HUDEP-2 (cell line): Measurements from ENCODE around the gene DOK7.

ENCODE experiments used
- DNase-seq, 76 experiments: peaks; one replicate each; lab custom pipeline; 2025; ENCODE audit not compliant: unreplicated experiment in 76 of 76; lab: John Stamatoyannopoulos, UW

The DOK7 gene

DNA sequence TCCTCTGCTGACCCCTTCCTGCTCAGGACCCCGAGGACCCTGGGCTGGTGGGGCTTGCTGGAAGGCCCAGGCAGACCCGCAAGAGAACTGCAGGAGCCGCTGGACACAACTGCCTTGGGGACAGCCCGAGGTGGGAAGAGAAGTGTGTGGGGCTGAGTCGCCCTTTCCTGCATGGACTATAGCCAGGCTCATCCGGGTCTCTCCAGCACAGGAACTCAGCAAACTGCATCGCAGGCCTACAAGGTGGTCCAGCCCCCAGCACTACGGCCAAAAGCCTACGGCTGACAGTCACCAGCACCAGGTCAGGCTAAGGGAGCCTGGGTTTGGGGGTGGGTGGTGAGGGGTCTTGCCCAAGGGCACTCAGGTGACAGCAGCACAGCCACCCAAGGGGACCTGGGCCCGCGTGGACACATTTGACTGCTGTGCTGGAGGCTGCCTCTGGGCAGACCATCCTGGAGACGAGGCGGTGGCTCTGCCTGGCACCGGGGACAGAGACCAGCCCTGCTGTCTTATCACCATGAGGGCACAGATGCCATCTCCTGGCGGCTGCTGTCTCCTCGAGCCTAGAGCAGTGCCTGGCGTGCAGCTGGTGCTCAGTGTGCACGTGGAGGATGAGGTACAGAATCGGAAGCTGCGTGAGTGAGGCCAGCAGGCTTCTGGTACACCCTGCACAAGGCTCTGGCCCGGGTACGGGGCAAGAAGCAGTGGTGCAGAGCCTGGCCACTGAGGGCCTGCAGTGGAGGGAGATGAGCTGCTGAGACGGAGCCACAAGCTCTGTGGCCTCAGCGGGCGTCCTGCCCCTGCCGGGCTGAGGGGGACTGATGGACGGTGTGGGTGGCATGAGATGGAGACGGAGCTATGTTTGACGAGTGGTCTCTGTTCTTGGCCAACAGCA lies 54.0 kb downstream of the DOK7 start:
- no peak for DNase-seq

DNA sequence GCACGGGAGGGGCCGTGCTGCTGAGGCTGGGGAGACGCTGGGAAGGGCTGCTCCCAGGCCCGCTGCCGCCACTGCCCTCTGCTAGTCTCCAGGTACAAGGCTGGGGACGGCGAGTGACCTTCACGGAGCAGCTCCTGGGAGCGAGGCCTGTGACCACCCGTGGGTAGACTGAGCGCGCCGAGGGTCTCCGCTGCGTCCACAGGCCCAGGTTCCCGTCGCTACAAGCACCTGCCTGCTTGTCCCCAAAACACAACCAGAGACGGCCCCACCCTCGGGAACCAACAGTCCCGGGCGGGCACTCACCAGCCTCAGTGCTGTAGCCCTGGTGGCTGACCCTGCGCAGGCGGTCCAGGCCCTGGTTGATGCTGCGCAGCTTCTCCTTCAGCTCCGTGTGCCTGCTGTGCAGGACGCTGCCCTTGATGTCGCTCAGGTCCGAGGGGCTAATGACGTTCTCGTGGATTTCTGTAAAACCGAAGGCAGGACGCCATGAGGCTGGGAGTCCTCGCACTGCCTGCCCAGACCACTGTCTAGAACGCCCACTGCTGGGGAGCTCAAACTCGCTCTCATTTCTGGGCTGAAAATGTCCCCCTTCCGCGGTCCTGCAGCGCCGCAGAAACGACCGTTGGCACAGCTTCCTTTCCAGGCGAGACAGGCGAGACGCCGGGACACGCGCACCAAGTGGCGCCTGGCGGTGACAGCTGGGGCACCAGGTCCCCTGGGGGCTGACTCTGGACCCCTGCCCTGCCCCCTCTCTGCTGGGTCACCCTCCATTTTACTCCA lies 54.8 kb downstream of the DOK7 start:
- DNase-seq = no peak

DNA sequence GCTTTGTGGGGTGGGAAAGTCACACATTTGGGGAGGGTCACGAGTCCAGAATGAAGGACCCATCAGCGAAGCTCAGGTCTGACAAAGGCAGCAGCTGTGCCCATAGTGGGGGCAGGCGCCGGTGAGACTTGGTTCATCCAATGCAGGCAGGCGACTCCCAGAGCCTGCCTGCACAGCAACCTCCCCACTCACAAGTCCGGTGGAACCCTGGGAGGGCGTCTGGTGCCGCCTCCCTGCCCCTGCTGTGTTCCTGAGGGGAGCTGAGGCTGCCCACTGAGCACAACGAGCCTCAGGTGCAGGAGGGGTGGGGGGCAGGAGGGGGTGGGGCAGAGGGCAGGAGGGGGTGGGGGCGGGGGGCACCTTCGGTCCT lies 55.4 kb downstream of the DOK7 start:
- DNase-seq = no peak

DNA sequence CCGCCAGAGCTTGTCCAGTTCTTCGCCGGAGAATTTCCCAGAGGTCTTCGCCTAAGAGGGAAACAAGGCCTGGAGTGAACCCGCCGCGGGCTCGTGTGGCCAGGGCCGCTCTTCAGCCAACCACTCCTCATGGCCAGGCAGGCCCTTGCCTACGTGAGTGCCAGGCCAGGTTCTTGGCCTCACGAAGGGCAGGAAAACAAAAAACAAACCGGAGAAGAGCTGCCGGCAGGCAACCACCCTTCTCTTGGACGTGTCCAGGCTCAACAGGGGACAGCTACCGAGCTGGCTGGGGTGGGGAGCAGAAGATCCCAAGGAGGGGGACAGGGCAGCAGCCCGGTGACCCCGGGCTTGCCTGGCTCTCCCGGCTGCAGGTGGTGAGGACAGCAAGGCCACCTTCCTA lies 55.8 kb downstream of the DOK7 start:
- DNase-seq = no peak

DNA sequence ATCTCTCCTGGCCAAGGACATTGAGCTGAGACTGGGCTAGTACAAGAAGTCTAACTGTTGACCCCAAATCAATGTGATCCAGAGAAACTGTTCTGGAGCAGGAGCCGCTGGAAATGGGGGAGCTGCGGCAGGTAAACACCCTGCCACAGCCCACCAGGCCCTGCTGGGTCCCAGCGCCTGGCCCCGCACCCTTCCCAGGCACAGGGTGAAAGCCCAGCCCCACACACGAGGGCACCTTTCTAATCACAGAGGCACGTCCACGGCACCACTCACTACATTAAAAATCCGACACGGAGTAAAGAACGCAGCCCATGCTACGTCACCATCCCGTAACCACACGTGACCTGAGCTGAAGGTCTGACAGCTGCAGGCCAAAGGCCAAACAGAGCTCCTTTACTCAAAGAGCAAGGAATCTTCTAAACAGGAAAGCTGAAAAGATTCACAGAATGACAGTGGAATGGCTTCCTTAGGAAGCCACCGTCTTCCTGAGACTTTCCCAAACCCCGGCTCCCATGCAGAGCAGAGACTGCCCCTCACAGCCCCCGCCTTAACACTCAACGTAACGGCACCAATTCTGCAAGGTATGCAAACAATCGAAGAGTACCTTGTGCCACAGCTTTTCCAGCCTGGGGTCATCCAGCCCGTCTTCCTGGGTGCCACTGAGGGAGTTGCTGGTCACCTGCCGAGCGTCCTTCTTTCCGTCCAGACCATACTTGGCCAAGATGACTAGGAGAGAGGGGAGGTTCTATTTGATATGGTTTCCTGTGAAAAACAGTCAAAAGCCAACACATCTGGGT lies 56.6 kb downstream of the DOK7 start:
- no peak for DNase-seq

DNA sequence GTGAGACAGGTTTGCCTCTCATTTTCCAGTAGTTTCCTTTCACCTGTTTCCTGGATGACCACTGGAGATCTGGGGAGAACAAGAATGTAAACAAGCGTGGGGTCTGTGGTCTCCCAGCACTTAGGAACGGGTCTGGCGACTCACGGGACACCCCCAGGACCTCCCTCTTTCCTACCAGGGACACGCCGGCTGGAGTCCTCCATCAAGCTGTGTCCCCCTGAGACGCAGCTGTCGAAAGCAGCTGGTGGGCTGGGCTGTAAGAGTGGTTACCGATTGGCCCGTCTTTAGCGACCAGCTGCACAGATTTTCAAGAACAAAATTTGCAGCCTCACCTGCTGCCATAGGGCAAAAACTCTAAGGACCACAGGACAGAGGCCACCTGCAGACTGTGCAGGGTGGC lies 57.2 kb downstream of the DOK7 start:
- DNase-seq = no peak

DNA sequence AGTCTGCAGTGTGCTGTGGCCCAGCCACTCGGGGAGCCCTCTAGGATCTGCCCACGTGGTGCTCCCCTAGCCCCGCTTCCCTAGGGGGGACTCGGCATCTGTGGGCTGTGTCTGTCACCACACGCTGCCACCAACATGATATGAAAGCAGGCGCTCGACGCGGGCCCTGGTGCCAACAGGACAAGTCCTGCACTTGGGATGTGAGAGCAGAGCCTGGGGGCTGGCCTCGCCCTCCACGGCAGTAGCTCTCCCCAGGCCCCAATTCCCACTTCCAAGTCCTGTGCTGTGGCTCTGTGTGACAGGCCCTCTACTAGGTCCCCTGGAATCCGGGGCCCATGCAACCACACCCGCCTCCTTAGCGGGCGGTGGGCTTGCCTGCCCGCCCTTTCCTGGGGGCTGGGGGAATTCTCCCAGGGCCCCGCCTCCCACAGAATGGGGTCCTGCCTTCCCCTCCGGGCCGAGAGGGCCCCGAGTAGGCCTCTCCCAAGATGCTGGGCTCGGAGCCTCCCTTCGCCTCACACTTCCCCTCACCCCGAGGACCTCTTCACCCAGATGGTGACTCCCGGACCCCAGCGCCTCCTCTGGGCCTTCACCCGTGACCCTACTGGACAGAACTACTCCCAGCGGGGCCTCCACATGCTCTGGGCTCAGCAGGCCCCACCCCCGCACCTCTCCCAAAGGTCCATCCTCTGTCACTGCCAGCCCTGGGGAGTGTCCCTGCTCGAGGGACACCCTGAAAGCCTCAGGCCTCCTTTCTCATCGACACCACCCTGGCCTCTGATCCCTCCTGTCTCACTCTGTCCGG lies 57.9 kb downstream of the DOK7 start:
- DNase-seq = no peak

DNA sequence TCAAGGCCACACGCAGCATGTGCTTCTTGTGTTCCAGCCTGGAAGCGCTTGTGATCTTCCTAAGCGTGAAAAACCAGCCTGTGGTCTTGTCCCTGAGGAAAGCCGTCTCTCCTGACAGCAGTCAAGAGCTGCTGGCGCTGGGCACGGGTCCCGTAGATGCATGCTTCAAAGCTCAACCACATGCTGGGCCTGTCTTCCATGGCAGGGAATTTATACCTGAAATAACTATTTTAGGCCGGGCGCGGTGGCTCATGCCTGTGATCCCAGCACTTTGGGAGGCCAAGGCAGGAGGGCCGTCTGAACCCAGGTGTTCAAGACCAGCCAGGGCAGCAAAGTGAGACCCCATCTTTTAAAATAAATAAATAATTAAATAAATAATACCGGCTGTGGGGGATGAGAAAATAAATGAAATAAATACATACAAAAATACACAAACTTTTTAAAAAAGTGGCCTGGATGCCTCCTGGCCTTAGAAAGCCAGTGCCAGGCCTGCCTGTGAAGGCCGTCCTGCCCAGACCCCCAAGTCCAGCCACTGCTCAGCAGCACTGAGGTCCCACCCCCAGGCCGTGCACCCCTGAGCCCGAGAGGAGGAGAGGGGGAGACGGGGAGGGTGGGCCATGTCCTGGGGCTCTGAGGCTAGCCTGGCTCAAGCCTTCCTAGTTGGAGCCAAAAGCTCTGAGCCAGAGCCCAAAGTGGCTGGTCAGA lies 58.7 kb downstream of the DOK7 start:
- no peak for DNase-seq

DNA sequence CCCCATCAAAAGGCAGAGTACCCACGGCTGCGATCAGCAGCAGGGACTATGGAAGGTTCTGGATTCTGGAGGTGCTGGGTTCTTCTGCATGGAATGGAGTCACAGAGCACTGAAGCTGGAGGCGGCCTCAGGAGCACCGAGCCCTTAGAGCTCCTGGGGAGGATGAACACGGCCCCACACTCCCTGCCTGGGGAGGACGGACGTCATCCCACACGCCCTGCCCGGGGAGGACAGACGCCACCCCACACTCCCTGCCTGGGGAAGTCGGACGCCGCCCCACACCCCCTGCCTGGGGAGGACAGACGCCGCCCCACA lies 59.2 kb downstream of the DOK7 start:
- no peak for DNase-seq

DNA sequence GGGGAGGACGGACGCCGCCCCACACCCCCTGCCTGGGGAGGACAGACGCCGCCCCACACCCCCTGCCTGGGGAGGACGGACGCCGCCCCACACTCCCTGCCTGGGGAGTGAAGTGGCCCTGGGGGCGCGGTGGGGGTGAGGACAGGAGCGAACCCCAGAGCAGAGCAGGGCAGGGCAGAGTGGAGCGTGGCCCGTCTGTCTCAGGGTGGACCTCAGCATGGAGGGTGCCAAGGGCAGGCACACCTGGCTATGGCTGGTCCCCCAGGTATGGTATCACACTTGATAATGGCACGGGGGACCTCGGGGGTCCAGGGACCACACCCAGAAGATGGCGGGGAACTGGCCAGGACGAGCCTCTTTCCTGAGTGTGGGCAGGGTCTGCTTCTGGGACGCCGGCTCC lies 59.5 kb downstream of the DOK7 start:
- DNase-seq = no peak

DNA sequence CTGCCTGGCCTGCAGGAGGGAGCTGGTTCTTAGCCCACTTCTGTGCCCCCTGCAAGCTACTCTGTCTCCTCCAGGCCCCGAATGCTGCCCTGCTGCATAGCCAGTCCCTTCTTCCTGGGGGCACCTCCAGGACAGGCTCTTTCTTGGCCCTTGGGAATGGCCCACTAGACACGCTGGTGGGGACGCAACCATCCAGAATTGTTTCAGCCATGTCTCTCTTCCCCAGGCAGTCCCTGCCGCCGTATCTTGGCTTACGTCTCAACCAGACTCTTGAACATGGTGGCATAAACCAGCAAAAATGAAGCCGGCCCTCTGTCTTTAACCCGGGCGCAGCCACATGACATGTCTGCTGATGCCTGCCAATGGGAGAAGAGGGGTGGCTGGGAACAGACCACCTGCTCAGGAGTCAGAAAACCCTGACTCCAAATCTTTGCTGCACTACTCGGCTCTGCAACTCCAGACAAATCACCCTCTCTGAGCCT lies 60.1 kb downstream of the DOK7 start:
- DNase-seq = no peak

DNA sequence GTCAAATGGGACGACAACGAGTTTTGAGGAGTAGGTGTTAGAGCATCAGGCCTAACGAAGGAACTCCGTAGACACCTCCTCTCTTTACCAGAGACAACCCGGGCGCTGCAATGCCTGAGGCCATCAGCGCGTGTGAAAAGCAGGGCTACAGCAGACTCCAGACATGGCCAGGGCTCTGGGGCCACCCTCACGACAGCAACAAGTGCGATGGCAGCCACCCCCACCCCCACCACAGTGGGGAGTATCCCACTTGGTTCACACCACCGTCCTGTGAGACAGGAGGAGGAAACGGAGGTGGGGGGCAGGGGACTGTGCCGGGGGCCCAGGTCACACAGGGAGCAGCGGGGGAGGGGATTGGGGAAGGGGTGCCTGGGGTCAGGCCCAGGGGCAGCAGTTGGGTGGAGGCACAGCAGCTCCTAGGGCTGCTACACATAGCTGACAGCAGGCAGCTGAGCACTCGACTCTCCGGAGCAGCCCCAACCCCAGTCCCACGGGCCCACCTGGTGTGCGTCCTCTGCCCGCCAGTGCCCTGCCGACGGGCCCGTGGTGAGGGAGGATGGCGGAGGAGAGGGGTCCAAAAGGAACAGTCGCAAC lies 60.6 kb downstream of the DOK7 start:
- no peak for DNase-seq

DNA sequence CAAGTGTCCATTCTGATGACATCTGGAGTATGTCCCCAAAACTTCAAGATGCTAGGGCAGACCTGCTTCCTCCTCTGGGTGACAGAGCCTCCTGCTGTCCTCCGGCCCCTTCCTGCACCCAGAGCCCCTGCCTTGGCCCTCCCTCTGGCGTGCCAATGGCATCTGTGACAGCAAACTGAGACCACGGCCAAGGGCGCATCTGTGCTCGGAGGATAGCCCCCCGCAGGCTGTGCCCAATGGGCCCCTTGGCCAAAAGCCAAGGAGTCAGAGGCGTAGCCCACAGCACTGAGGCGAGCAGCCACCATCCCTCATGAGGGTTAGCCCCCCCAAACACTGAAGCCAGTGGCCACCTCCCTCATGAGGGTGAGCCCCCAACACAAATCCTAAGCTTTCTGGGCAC lies 61.2 kb downstream of the DOK7 start:
- no peak for DNase-seq

DNA sequence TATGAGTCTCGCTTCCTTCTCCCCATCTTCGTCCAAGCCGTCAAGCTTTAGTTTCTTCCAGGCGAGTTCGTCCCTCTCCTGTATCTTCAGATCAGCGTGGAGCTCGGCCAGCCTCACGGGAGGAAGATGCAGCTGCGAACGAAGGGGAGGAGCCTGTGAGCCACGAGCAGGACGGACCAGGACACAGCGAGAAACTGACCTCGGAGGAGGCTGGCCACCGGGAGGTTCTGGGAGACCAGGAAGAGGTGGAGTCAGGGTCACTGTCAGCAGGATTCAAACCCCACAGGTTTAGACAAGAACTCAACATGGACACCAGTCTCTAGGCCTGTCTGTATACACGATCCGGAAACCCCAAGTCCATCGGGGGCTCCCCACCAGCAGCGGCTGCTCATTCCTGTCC lies 61.8 kb downstream of the DOK7 start:
- DNase-seq = no peak

DNA sequence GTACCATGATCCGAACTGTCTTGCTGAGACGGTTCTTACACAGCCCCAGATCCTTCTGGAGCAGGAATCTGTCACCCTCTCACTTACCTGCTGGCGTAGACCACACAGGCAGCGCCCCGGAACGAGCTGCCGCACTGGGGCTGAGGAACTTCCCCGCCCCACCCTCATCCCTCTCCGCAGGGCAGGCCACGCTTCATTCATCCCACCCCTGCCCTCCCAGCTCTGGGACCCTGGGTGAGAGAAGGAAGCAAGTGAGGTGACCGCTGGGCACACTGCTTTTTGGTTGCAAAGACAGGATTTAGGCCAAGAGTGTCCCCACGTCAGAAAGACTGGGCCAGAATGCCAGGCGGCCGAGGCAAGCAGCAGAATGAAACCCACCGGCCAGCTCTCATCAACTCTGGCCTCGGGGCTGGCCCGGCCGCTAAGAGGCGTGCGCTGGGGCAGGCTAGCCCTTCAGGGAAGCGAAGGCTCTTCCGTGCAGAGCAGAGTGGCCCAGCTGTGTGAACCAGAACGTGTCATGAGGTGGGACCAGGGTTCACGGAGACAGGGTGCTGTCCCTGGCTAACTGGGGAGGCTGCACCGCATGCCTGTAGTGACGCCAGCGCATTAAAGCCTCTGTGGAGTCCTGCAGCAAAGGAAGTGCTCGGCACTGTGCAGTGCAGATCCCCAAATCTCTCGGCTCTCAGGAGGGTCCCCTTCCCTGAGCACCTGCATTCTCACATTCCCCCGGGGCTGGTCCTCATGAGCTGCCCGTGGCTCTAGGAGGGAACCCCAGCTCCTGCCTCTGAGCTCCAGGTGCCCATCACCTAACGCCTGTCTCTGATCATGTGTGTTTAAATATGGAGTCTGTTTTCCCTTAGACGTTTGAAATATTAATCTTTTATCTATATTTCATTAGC lies 62.7 kb downstream of the DOK7 start:
- no peak for DNase-seq

DNA sequence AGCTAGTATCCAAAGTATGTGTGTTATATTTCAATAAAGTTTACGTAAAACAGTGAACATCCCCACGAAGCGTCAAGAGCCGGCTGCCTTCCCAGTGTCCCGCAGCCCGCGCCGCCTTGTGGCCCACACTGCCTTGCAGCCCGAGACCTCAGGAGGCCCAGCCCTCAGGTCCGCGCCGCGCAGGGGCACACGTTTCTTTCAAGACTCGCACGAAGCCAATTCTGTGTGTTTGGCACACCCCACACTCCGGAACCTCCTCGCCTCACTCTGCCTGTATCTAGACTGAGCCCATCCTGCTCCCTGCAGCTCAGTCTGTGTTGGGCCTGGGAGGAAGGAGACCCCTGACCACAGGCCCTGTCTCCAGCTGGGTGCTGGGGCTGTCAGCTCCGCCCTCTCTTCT lies 63.4 kb downstream of the DOK7 start:
- no peak for DNase-seq

DNA sequence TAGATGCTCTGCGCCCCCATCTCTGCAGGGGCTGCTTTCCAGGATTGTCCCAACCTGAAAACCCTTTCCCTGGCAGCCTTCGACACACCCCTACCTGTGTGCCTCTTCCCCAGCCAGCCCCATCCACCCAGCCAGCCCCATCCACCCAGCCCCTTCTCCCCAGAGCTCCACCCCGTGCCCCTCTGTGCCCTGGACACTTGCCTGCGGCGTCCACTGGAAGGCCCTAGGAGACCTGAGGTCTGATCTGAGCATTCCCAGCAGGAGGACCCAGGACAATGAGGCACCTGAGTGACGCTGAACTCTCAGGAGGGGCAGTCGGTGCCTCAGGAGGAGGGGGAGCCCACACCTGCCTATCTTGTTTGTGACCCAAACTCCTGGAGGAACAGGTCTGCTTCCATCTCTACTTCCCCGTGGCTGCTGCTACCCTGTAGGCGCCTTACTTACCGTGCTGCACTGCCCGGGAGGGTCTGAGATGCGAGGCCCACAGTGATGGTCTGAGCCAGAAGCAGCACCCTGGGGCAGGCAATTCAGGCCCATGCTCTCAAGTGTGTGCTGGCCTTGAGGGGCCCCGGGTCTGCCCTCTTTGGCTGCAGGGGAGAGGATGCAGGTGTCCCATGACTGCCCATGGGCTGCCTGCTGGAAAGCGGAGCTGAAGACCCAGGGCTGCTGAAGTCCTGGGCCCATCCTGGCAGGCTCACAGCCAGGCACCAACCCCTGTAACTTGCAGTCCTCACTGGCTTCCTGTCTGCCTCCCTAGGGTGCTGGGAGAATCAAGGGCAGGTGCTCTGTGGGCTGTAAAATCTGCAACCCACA lies 64.2 kb downstream of the DOK7 start:
- DNase-seq = no peak
